Fibroblast of villous mesenchyme (primary cell): ENCODE data around the gene PCMTD2. TPM values are rescaled to one million over a fixed set of nuclear protein-coding genes. Genes with fewer than 3 reads are reported as not detected.

Source experiments
- DNase-seq: peaks from one replicate; pipeline ENCODE4 v3.0.0-alpha.2; 2010; ENCODE audit warnings: low read depth
- H3K4me3 ChIP-seq: 2 replicates; pipeline ENCODE4 v1.5.1; 2011; ENCODE audit warnings: low read depth, mild to moderate bottlenecking, low read length
- CTCF ChIP-seq: IDR thresholded peaks from 2 replicates; pipeline ENCODE4 v1.5.1; 2012; ENCODE audit warnings: low read depth, mild to moderate bottlenecking, low read length; ENCODE audit not compliant: insufficient read depth
- total RNA-seq: library from RNA; depleted of rRNA; stranded (reverse); fragments of >200 nt; gene quantifications from 2 replicates; pipeline ENCODE4 v1.2.3, GENCODE V29; 2012

Gene PCMTD2
- total RNA-seq, 1 donor, result 54.0 TPM

- TF ChIP-seq CTCF, result no peak
- H3K4me3 ChIP-seq, result no peak overlapping the region
- DNase-seq, result no peak
Observed at GRCh38 chr20:64211874-64212658, 43.5 kb upstream of the PCMTD2 start.

- peak; percentile 55 for DNase-seq
- H3K4me3 ChIP-seq, result no peak overlapping the region
- TF ChIP-seq CTCF, result no peak
Observed at GRCh38 chr20:64212755-64213154, 42.8 kb upstream of the PCMTD2 start.

- DNase-seq, result no peak
Observed at GRCh38 chr20:64214113-64214512, 41.4 kb upstream of the PCMTD2 start.

GRCh38 chr20:64214952-64215351 lies 40.6 kb upstream of the PCMTD2 start:
- no peak for DNase-seq
- no peak for TF ChIP-seq CTCF
- no peak overlapping the region for H3K4me3 ChIP-seq

More at GRCh38 chr20:64214113-64214512, 41.4 kb upstream of the PCMTD2 start:
- no peak overlapping the region for H3K4me3 ChIP-seq
- TF ChIP-seq CTCF, result no peak

GRCh38 chr20:64216036-64216435 lies 39.5 kb upstream of the PCMTD2 start:
- DNase-seq, result no peak
- TF ChIP-seq CTCF, result no peak
- no peak overlapping the region for H3K4me3 ChIP-seq

- TF ChIP-seq CTCF, result no peak
- no peak for DNase-seq
- H3K4me3 ChIP-seq, result no peak overlapping the region
Observed at GRCh38 chr20:64216910-64217309, 38.6 kb upstream of the PCMTD2 start.

- TF ChIP-seq CTCF, result no peak
- H3K4me3 ChIP-seq, result no peak overlapping the region
- no peak for DNase-seq
Observed at GRCh38 chr20:64217539-64218221, 37.9 kb upstream of the PCMTD2 start.
